WERI-Rb-1 (cell line): ENCODE results near the gene CWC22.

Source experiments
- DNase-seq: peaks from one replicate; pipeline ENCODE4 v3.0.0-alpha.2; 2020
- H3K27ac ChIP-seq: fragments of 250-450 bp; sonication (Bioruptor Pico); 2 replicates; pipeline ENCODE4 v1.5.1; 2020; ENCODE audit warnings: mild to moderate bottlenecking, moderate library complexity
- H3K27me3 ChIP-seq: fragments of 250-450 bp; sonication (Bioruptor Pico); 2 replicates; pipeline ENCODE4 v1.5.1; 2021; ENCODE audit warnings: mild to moderate bottlenecking, low read depth, moderate library complexity; ENCODE audit not compliant: insufficient read depth, severe bottlenecking
- H3K36me3 ChIP-seq: fragments of 250-450 bp; sonication (Bioruptor Pico); 2 replicates; pipeline ENCODE4 v1.5.1; 2020; ENCODE audit warnings: mild to moderate bottlenecking, moderate library complexity
- H3K4me3 ChIP-seq: 2 replicates; pipeline ENCODE4 v1.5.1; 2011; ENCODE audit warnings: low read depth, mild to moderate bottlenecking, control low read depth, low read length
- H3K9me3 ChIP-seq: fragments of 250-450 bp; sonication (Bioruptor Pico); 2 replicates; pipeline ENCODE4 v1.5.1; 2021; ENCODE audit warnings: mild to moderate bottlenecking, moderate library complexity; ENCODE audit not compliant: severe bottlenecking
- CTCF ChIP-seq: IDR thresholded peaks from 2 replicates; pipeline ENCODE4 v1.5.1; 2011; ENCODE audit warnings: low read depth, mild to moderate bottlenecking, control low read depth, inconsistent platforms, low read length

The CWC22 gene

GRCh38 chr2:179915395-179915992 lies 91.6 kb downstream of the CWC22 start:
- H3K36me3 ChIP-seq: no peaks in the 10 kb centered on the region
- DNase-seq: no peak
- H3K9me3 ChIP-seq: no peaks in the 10 kb centered on the region
- no peaks in the 10 kb centered on the region for H3K27me3 ChIP-seq
- TF ChIP-seq CTCF: no peak
- no peak overlapping the region for H3K27ac ChIP-seq
- no peak overlapping the region for H3K4me3 ChIP-seq

GRCh38 chr2:179913809-179914208 lies 93.3 kb downstream of the CWC22 start:
- Histone ChIP-seq H3K36me3 (no peaks in the 10 kb centered on the region), H3K4me3 (no peak overlapping the region), H3K27me3 (no peaks in the 10 kb centered on the region), H3K27ac (no peak overlapping the region), H3K9me3 (no peaks in the 10 kb centered on the region)
- DNase-seq: no peak
- TF ChIP-seq CTCF: no peak

DNA sequence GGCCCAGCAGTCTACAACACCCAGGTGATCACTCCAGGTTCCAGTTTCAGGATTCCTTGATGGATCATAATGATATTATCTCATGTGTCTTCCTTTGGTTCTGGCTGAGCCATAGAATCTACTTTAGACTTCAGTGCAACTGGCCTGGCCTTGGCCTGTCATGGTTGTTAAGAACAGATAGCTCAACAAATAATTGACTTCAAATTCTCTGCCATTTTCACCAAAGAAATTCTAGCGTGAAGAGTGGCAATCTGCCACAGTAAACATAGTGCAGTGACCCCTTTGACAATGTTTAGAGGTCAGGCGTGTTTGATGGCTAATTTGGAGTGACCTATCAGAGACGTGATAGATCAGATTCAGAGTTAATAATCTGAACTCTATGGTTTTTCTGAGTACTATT lies 95.5 kb downstream of the CWC22 start:
- Histone ChIP-seq H3K4me3 (no peak overlapping the region), H3K9me3 (no peaks in the 10 kb centered on the region), H3K36me3 (no peaks in the 10 kb centered on the region), H3K27ac (no peak overlapping the region), H3K27me3 (no peaks in the 10 kb centered on the region)
- TF ChIP-seq CTCF: no peak
- DNase-seq: no peak

GRCh38 chr2:179910735-179911113 lies 96.4 kb downstream of the CWC22 start:
- Histone ChIP-seq H3K4me3 (no peak overlapping the region), H3K27ac (peak overlapping the region; percentile 4; the same call in 1 of the 2 replicates), H3K27me3 (no peaks in the 10 kb centered on the region), H3K9me3 (no peaks in the 10 kb centered on the region), H3K36me3 (no peaks in the 10 kb centered on the region)
- TF ChIP-seq CTCF: no peak
- DNase-seq: no peak

DNA sequence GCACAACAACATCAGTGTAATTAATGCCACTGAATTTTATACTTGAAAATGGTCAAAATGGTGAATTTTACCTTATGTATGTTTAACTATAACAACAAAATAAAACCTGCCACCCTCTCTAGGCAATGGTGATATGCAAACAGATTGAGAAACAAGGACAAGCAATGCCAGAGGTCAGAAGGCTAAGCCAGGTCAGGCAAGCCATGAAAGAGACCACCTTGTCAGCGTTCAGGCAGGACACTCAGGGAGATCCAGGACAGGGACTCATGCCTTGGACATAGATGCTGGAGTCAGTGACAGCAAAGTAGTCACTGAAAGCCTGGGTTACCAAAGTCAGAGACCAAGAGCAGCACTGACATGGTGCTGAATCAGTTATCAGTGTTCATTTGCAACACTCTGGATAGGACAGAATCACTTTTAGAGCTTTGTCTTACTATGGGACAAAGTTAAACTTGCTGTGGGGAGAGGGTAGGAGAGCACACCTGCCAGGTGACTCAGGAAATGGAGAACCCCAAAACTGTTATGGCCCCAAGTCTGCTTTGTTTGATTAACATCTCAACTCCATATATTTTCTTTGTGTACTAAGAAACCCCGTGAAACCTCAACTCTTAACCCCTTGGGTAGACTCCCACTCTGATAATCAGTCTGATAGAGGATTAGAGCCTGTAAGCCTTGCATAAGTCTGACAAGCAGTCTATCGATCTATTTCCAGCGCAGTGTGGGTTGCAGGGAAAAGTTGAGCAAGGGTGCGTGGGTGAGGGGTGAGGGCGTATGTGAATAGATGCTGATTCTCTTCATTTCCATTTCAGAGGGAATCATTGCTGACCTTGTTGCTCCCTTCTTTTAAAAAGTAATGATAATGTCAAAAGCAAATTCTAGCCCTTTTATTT lies 97.0 kb downstream of the CWC22 start:
- Histone ChIP-seq H3K9me3 (no peaks in the 10 kb centered on the region), H3K27ac (peak overlapping the region; percentile 49), H3K36me3 (no peaks in the 10 kb centered on the region), H3K4me3 (no peak overlapping the region), H3K27me3 (no peaks in the 10 kb centered on the region)
- TF ChIP-seq CTCF: no peak
- DNase-seq: peak; percentile 44
